HepG2 (cell line): ENCODE measurements around the gene DLST. TPM values are rescaled to one million over a fixed set of nuclear protein-coding genes. Genes with fewer than 3 reads are reported as not detected.

Source experiments
- ATAC-seq: fragments of 200-7000 bp; cut with Tn5 transposase; 3 replicates; pipeline ENCODE4 v1.9.1; 2020; ENCODE audit warnings: mild to moderate bottlenecking, moderate library complexity
- BruUV-seq: library from RNA; stranded (reverse); fragments of 400-500 nt; replicated peaks from 2 replicates; lab custom pipeline; 2021; lab: Mats Ljungman, UMichigan
- CTCF ChIA-PET: fragments of 300-600 bp; formaldehyde crosslinking; extraction: SDS; loops from one replicate; lab custom pipeline; 2021; ENCODE audit warnings: low total read pairs, inconsistent platforms, low intra/inter-chr PET ratio; lab: Yijun Ruan, JAX
- POLR2A ChIA-PET: fragments of 350-600 bp; sonication (Branson Sonifier 250); formaldehyde crosslinking; loops from one replicate; lab custom pipeline; 2020; ENCODE audit warnings: antibody characterized with exemption, inconsistent platforms; lab: Yijun Ruan, JAX
- DNase-seq: peaks from one replicate; pipeline ENCODE4 v3.0.0-alpha.2; 2015; ENCODE audit warnings: low spot score
- FAIRE-seq: peaks from 3 replicates; lab custom pipeline; 2011; peaks lifted over from hg19 to GRCh38; lab: Jason Lieb, UNC
- H2AFZ ChIP-seq: one replicate; pipeline ENCODE4 v1.6.1; 2011; ENCODE audit warnings: low read length, inconsistent platforms
- H3K27ac ChIP-seq: fragments of 300-600 bp; 3 replicates; pipeline ENCODE4 v1.8.0; 2011; ENCODE audit warnings: mixed run types, mild to moderate bottlenecking, mixed read lengths, low read length, inconsistent platforms; ENCODE audit not compliant: insufficient read depth; ENCODE audit errors: extremely low read length
- H3K27me3 ChIP-seq, 2 experiments: fragments of 200-600 bp in 1 of 2; 2 replicates in 1 of 2; 3 replicates in 1 of 2; pipeline versions ENCODE4 v1.6.0 to v1.8.0; 2011; ENCODE audit warnings: low read length in 2 of 2, mild to moderate bottlenecking in 2 of 2, moderate library complexity in 2 of 2, inconsistent platforms in 1 of 2; ENCODE audit not compliant: insufficient read depth in 2 of 2, control insufficient read depth in 1 of 2
- H3K36me3 ChIP-seq, 2 experiments: fragments of 200-600 bp in 1 of 2; replicated peaks in 1 of 2; 2 replicates in 1 of 2; 3 replicates in 1 of 2; pipeline versions ENCODE4 v1.5.1 to v1.8.0; 2011; ENCODE audit warnings: low read length in 2 of 2, inconsistent platforms in 1 of 2; ENCODE audit not compliant: insufficient read depth in 2 of 2, control insufficient read depth in 1 of 2
- H3K4me1 ChIP-seq: 2 replicates; pipeline ENCODE4 v1.5.1; 2012; ENCODE audit warnings: low read length, inconsistent platforms; ENCODE audit not compliant: insufficient read depth
- H3K4me2 ChIP-seq: 2 replicates; pipeline ENCODE4 v1.6.0; 2011; ENCODE audit warnings: low read depth, low read length, inconsistent platforms
- H3K4me3 ChIP-seq, 3 experiments: fragments of 200-600 bp in 1 of 3; sonication (generic), shearing (Covaris generic) in 1 of 3; replicated peaks in 1 of 3; 2 replicates each; pipeline ENCODE4 v1.5.1; 2011 to 2016; ENCODE audit warnings: low read length in 3 of 3, inconsistent platforms in 2 of 3, low read depth in 2 of 3, mild to moderate bottlenecking in 2 of 3, control low read depth in 1 of 3, mixed read lengths in 1 of 3; ENCODE audit not compliant: insufficient read depth in 1 of 3
- H3K79me2 ChIP-seq: one replicate; pipeline ENCODE4 v1.6.1; 2011; ENCODE audit warnings: low read length, inconsistent platforms; ENCODE audit not compliant: insufficient read depth
- H3K9ac ChIP-seq: 2 replicates; pipeline ENCODE4 v1.6.0; 2011; ENCODE audit warnings: mild to moderate bottlenecking, low read depth, low read length, inconsistent platforms; ENCODE audit not compliant: insufficient read depth
- H3K9me3 ChIP-seq: 2 replicates; pipeline ENCODE4 v1.5.1; 2012; ENCODE audit warnings: mild to moderate bottlenecking, low read length
- H4K20me1 ChIP-seq: 2 replicates; pipeline ENCODE4 v1.6.0; 2011; ENCODE audit warnings: inconsistent platforms, mild to moderate bottlenecking, low read length, moderate library complexity; ENCODE audit not compliant: insufficient read depth
- BCL3 ChIP-seq: sonication (generic); formaldehyde crosslinking; IDR thresholded peaks from 2 replicates; pipeline ENCODE4 v1.5.1; 2020; ENCODE audit warnings: mild to moderate bottlenecking, missing genetic modification reagents, moderate library complexity
- MNT ChIP-seq: fragments of 450-650 bp; IDR thresholded peaks from 2 replicates; pipeline ENCODE4 v1.6.1; 2016
- PREB ChIP-seq: sonication (generic); formaldehyde crosslinking; IDR thresholded peaks from 2 replicates; pipeline ENCODE4 v1.4.0; 2020; ENCODE audit warnings: missing genetic modification reagents
- TBX3 ChIP-seq: fragments of 450-650 bp; IDR thresholded peaks from 2 replicates; pipeline ENCODE4 v1.6.1; 2017; ENCODE audit warnings: antibody characterized with exemption, mild to moderate bottlenecking, inconsistent platforms, borderline replicate concordance
- XBP1 ChIP-seq: sonication (generic); formaldehyde crosslinking; IDR thresholded peaks from 2 replicates; pipeline ENCODE4 v1.5.0; 2020; ENCODE audit warnings: missing genetic modification reagents
- ZBTB21 ChIP-seq: sonication (generic); formaldehyde crosslinking; IDR thresholded peaks from 2 replicates; pipeline ENCODE4 v1.4.0; 2020; ENCODE audit warnings: missing genetic modification reagents
- ZNF362 ChIP-seq: sonication (generic); formaldehyde crosslinking; IDR thresholded peaks from 2 replicates; pipeline ENCODE4 v1.4.0; 2020; ENCODE audit warnings: missing genetic modification reagents, mild to moderate bottlenecking, borderline replicate concordance
- ZNF510 ChIP-seq: sonication (generic); formaldehyde crosslinking; IDR thresholded peaks from 2 replicates; pipeline ENCODE4 v1.4.0; 2020; ENCODE audit warnings: low read depth, mild to moderate bottlenecking, missing genetic modification reagents
- ZNF616 ChIP-seq: sonication (generic); formaldehyde crosslinking; IDR thresholded peaks from 2 replicates; pipeline ENCODE4 v1.5.0; 2020; ENCODE audit warnings: low read depth, mild to moderate bottlenecking, missing genetic modification reagents
- ZNF703 ChIP-seq: sonication (generic); formaldehyde crosslinking; IDR thresholded peaks from 2 replicates; pipeline ENCODE4 v1.5.1; 2020; ENCODE audit warnings: missing genetic modification reagents, mild to moderate bottlenecking, moderate library complexity, borderline replicate concordance
- WGBS: methylation state at CpG from one replicate; pipeline ENCODE4 v1.1.6; 2017; ENCODE audit warnings: low lambda C conversion rate; 5-methylcytosine and 5-hydroxymethylcytosine counted together
- in situ Hi-C: cut with HindIII; loops from 2 replicates; pipeline ENCODE4 v1.10.0; 2017; ENCODE audit warnings: low pct_unique_long_range_greater_than_20kb; ENCODE audit not compliant: extremely low pct_ligation_motif_present
- intact Hi-C: fragments of 100-400 bp; cut with micrococcal nuclease; formaldehyde crosslinking; loops from one replicate; pipeline ENCODE4 v1.10.0; 2022; ENCODE audit not compliant: unreplicated experiment
- polyA plus RNA-seq, 8 experiments: library from polyadenylated mRNA; depleted of rRNA in 3 of 8; stranded (reverse) in 7 of 8; unstranded in 1 of 8; fragments of >200 nt; fragmentation: Illumina TruSeq in 4 of 8; extraction: Trizol in 4 of 8; gene quantifications; 2 replicates each; pipeline versions ENCODE4 v1.2.1 to v1.2.3, GENCODE V29; 2011 to 2016; ENCODE audit warnings: low read depth in 4 of 8, missing spikeins in 1 of 8, mixed read lengths in 1 of 8; ENCODE audit not compliant: insufficient read depth in 1 of 8
- total RNA-seq, 5 experiments: library from RNA; depleted of rRNA; stranded (reverse); fragments of >200 nt; fragmentation: Illumina TruSeq; extraction: Trizol; gene quantifications; 2 replicates each; pipeline ENCODE4 v1.2.3, GENCODE V29; 2016; ENCODE audit warnings: low read depth in 1 of 5
- TF ChIP-seq, protein P1 (sequence below): sonication (generic); formaldehyde crosslinking; IDR thresholded peaks from 2 replicates; pipeline ENCODE4 v1.5.1; 2020; ENCODE audit warnings: mild to moderate bottlenecking, missing genetic modification reagents, borderline replicate concordance

Gene DLST
- total and polyA plus RNA-seq, 2 of the 13 experiments (the other 11 are each of a cell fraction or from before 2014, with no cell fraction given): 56.5 to 94.3 TPM

DNA sequence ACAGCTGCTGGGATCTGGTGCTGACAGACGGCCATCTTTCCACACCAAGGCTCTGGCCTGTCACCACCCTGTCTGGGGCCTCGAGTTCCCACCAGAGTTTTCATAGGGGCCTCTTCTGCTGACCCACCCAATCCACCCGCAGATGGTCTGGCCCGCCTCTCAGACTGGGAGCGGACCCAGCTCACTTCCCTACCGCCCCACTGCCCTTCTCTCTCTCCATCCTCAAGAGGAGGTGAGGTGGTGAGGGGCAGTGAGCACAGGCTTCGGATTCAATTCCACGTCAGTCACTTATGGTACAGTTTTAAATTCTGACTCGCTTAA is 53.6 kb downstream of the DLST start (continued):
- TF ChIP-seq ZNF510 (no peak), ZNF703 (no peak), MNT (no peak)

GRCh38 chr14:74936151-74936550 is 54.4 kb downstream of the DLST start:
- Histone ChIP-seq H3K9ac (no peak overlapping the region), H3K4me1 (peaks cover 49% of the 10 kb centered on the region), H3K36me3 (0 out of 5 replicates have a peak, but pooled peaks cover 0 to 1% of the 10 kb centered on the region in 2 experiments), H3K9me3 (no peaks in the 10 kb centered on the region), H3K27ac (no peak overlapping the region), H3K27me3 (no peaks in the 10 kb centered on the region; a peak in 2 of 5 replicates), H3K4me2 (no peak overlapping the region), H4K20me1 (no peaks in the 10 kb centered on the region), H3K4me3 (no peak overlapping the region), H3K79me2 (no peaks in the 10 kb centered on the region), H2AFZ (no peak overlapping the region)
- ChIA-PET CTCF (no interaction called here), POLR2A (interaction anchor here (1.7 to 2.4 kb wide), 2 partner anchors 9 to 13 kb away, joined by 9 read pairs; partner anchors contain the start of gene RPS6KL1)
- intact Hi-C loops (no loop called here), in situ Hi-C loops (no loop called here)
- DNase-seq: no peak
- 61% methylated on average over 9 of the region's 11 CpGs for WGBS
- no TSS peak for BruUV-seq
- no peak for ATAC-seq
- FAIRE-seq: no peak
- no peak for TF ChIP-seq TBX3
- no peak for TF ChIP-seq ZBTB21
- TF ChIP-seq BCL3 (CRISPR knock-in tag): no peak
- TF ChIP-seq PREB (CRISPR knock-in tag): no peak
- no peak for TF ChIP-seq ZNF616 (CRISPR knock-in tag)
- TF ChIP-seq, protein P1, sequence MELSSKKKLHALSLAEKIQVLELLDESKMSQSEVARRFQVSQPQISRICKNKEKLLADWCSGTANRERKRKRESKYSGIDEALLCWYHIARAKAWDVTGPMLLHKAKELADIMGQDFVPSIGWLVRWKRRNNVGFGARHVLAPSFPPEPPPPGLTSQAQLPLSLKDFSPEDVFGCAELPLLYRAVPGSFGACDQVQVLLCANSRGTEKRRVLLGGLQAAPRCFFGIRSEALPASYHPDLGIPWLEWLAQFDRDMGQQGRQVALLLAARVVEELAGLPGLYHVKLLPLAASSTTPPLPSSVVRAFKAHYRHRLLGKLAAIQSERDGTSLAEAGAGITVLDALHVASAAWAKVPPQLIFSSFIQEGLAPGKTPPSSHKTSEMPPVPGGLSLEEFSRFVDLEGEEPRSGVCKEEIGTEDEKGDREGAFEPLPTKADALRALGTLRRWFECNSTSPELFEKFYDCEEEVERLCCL (CRISPR knock-in tag): no peak
- no peak for TF ChIP-seq XBP1 (CRISPR knock-in tag)
- no peak for TF ChIP-seq ZNF362 (CRISPR knock-in tag)
